Endothelial cell of umbilical vein (primary cell): Measurements from ENCODE around the gene WDR49.

Source experiments
- CTCF ChIP-seq, 2 donors: IDR thresholded peaks; 1 replicate in 1 of 2; 2 replicates in 1 of 2; pipeline ENCODE4 v1.5.1; 2011; ENCODE audit warnings: low read length in 2 of 2, mild to moderate bottlenecking in 2 of 2, moderate library complexity in 2 of 2, control low read depth in 1 of 2, inconsistent platforms in 1 of 2, low read depth in 1 of 2; ENCODE audit not compliant: insufficient read depth in 1 of 2; ENCODE audit errors: extremely low read depth in 1 of 2
- EZH2 ChIP-seq: IDR thresholded peaks from 2 replicates; pipeline ENCODE4 v1.6.1; 2012; ENCODE audit warnings: borderline replicate concordance, low read depth, mild to moderate bottlenecking, moderate library complexity, low read length, inconsistent platforms; ENCODE audit not compliant: severe bottlenecking
- FOS ChIP-seq: IDR thresholded peaks from 2 replicates; pipeline ENCODE4 v1.6.1; 2011; ENCODE audit warnings: mild to moderate bottlenecking, low read length, moderate library complexity, borderline replicate concordance; ENCODE audit not compliant: insufficient read depth
- MAX ChIP-seq: IDR thresholded peaks from 2 replicates; pipeline ENCODE4 v1.6.1; 2011; ENCODE audit not compliant: insufficient read depth, insufficient read length
- POLR2A ChIP-seq: IDR thresholded peaks from 2 replicates; pipeline ENCODE4 v1.6.1; 2012; ENCODE audit warnings: low read depth, mild to moderate bottlenecking, control low read depth, low read length
- POLR2AphosphoS5 ChIP-seq: IDR thresholded peaks from 2 replicates; pipeline ENCODE4 v1.6.1; 2012; ENCODE audit warnings: low read depth, mild to moderate bottlenecking, control low read depth, low read length, moderate library complexity; ENCODE audit not compliant: insufficient read depth

- TF ChIP-seq CTCF (IDR thresholded peaks at IDR 0.05; ENCODE audit: extremely low read depth in 1 of 2, insufficient read depth in 1 of 2, low read depth in 1 of 2, low read length in 2 of 2) = no peak
- TF ChIP-seq MAX = no peak
- TF ChIP-seq POLR2A = no peak
- TF ChIP-seq EZH2 = no peak
- no peak for TF ChIP-seq POLR2AphosphoS5
- TF ChIP-seq FOS = no peak
Observed at GRCh38 chr3:167673221-167673620, 19.5 kb upstream of the WDR49 start.
